ENCODE measurements around the gene PLXNA3.

Gene PLXNA3

GRCh38 chrX:154419189-154419588, 38.9 kb upstream of the PLXNA3 start:
- Histone ChIP-seq H3K9ac (ENCODE audit: low read length) (no peak overlapping the region), H2AFZ (ENCODE audit: low read depth, low read length) (no peak overlapping the region), H2BK15ac (ENCODE audit: low read depth, poor library complexity, severe bottlenecking) (no peak overlapping the region), H2AK5ac (ENCODE audit: low read length, severe bottlenecking) (no peak overlapping the region), H3K4me3 (ENCODE audit: insufficient read depth in 1 of 2, low read depth in 1 of 2, low read length in 2 of 2) (no peak overlapping the region), H3K27ac (ENCODE audit: low read length, poor library complexity, severe bottlenecking) (no peak overlapping the region), H3K9me3 (ENCODE audit: control insufficient read depth, low read length) (no peaks in the 10 kb centered on the region), H3K23ac (ENCODE audit: low read length in 2 of 2) (no peak overlapping the region), H3K14ac (ENCODE audit: low read length in 2 of 2) (no peak overlapping the region), H3K27me3 (ENCODE audit: control insufficient read depth in 1 of 2, insufficient read depth in 1 of 2, low read length in 2 of 2) (peaks cover 0 to 7% of the 10 kb centered on the region in 2 experiments), H3K4me1 (ENCODE audit: control insufficient read depth, insufficient read depth, low read depth, low read length) (peaks cover 3% of the 10 kb centered on the region), H3K79me1 (replicated peaks; ENCODE audit: low read length, poor library complexity, severe bottlenecking) (no peaks in the 10 kb centered on the region), H4K8ac (ENCODE audit: low read length) (no peak overlapping the region), H3K4me2 (ENCODE audit: low read length, poor library complexity, severe bottlenecking) (no peak overlapping the region), H3K36me3 (ENCODE audit: control insufficient read depth in 1 of 2, insufficient read depth in 2 of 2, low read depth in 1 of 2, low read length in 2 of 2) (peaks cover 9 to 20% of the 10 kb centered on the region in 2 experiments), H2BK5ac (ENCODE audit: low read depth, low read length, poor library complexity, severe bottlenecking) (no peak overlapping the region), H4K91ac (ENCODE audit: low read length) (no peak overlapping the region), H3K18ac (ENCODE audit: low read depth in 1 of 2, low read length in 2 of 2) (no peak overlapping the region), H2BK120ac (ENCODE audit: low read depth, low read length) (no peak overlapping the region), H2BK12ac (ENCODE audit: low read length in 2 of 2) (no peak overlapping the region), H3K4ac (ENCODE audit: low read depth in 1 of 2, low read length in 2 of 2) (no peak overlapping the region)
- no peak for DNase-seq
- WGBS = 92% methylated on average over 7 of the region's 8 CpGs

- Histone ChIP-seq H3K14ac (ENCODE audit: low read length in 2 of 2) (no peak overlapping the region), H3K18ac (ENCODE audit: low read depth in 1 of 2, low read length in 2 of 2) (no peak overlapping the region), H2AFZ (ENCODE audit: low read depth, low read length) (no peak overlapping the region), H3K27me3 (ENCODE audit: control insufficient read depth in 1 of 2, insufficient read depth in 1 of 2, low read length in 2 of 2) (peaks cover 0 to 7% of the 10 kb centered on the region in 2 experiments), H3K4ac (ENCODE audit: low read depth in 1 of 2, low read length in 2 of 2) (no peak overlapping the region), H2BK12ac (ENCODE audit: low read length in 2 of 2) (no peak overlapping the region), H2BK15ac (ENCODE audit: low read depth, poor library complexity, severe bottlenecking) (no peak overlapping the region), H3K4me1 (ENCODE audit: control insufficient read depth, insufficient read depth, low read depth, low read length) (peaks cover 3% of the 10 kb centered on the region), H3K9ac (ENCODE audit: low read length) (no peak overlapping the region), H3K79me1 (replicated peaks; ENCODE audit: low read length, poor library complexity, severe bottlenecking) (no peaks in the 10 kb centered on the region), H3K27ac (ENCODE audit: low read length, poor library complexity, severe bottlenecking) (no peak overlapping the region), H2AK5ac (ENCODE audit: low read length, severe bottlenecking) (no peak overlapping the region), H3K23ac (ENCODE audit: low read length in 2 of 2) (no peak overlapping the region), H4K8ac (ENCODE audit: low read length) (no peak overlapping the region), H3K4me3 (ENCODE audit: insufficient read depth in 1 of 2, low read depth in 1 of 2, low read length in 2 of 2) (no peak overlapping the region), H3K36me3 (ENCODE audit: control insufficient read depth in 1 of 2, insufficient read depth in 2 of 2, low read depth in 1 of 2, low read length in 2 of 2) (peaks cover 9 to 20% of the 10 kb centered on the region in 2 experiments), H2BK120ac (ENCODE audit: low read depth, low read length) (no peak overlapping the region), H4K91ac (ENCODE audit: low read length) (no peak overlapping the region), H3K4me2 (ENCODE audit: low read length, poor library complexity, severe bottlenecking) (no peak overlapping the region), H2BK5ac (ENCODE audit: low read depth, low read length, poor library complexity, severe bottlenecking) (no peak overlapping the region), H3K9me3 (ENCODE audit: control insufficient read depth, low read length) (no peaks in the 10 kb centered on the region)
- 83% methylated on average over 11 of the region's 19 CpGs for WGBS
- DNase-seq = no peak
These were observed 38.2 kb upstream of the PLXNA3 start for GRCh38 chrX:154419688-154420401.

- WGBS = 86% methylated on average over 10 of the region's 10 CpGs
- Histone ChIP-seq H3K4ac (ENCODE audit: low read depth in 1 of 2, low read length in 2 of 2) (no peak overlapping the region), H3K9ac (ENCODE audit: low read length) (no peak overlapping the region), H2BK120ac (ENCODE audit: low read depth, low read length) (no peak overlapping the region), H2BK15ac (ENCODE audit: low read depth, poor library complexity, severe bottlenecking) (no peak overlapping the region), H4K91ac (ENCODE audit: low read length) (no peak overlapping the region), H3K9me3 (ENCODE audit: control insufficient read depth, low read length) (no peaks in the 10 kb centered on the region), H3K27me3 (ENCODE audit: control insufficient read depth in 1 of 2, insufficient read depth in 1 of 2, low read length in 2 of 2) (peaks cover 0 to 7% of the 10 kb centered on the region in 2 experiments), H2AK5ac (ENCODE audit: low read length, severe bottlenecking) (no peak overlapping the region), H3K27ac (ENCODE audit: low read length, poor library complexity, severe bottlenecking) (no peak overlapping the region), H3K4me3 (ENCODE audit: insufficient read depth in 1 of 2, low read depth in 1 of 2, low read length in 2 of 2) (no peak overlapping the region), H3K18ac (ENCODE audit: low read depth in 1 of 2, low read length in 2 of 2) (no peak overlapping the region), H2AFZ (ENCODE audit: low read depth, low read length) (no peak overlapping the region), H3K79me1 (replicated peaks; ENCODE audit: low read length, poor library complexity, severe bottlenecking) (no peaks in the 10 kb centered on the region), H2BK5ac (ENCODE audit: low read depth, low read length, poor library complexity, severe bottlenecking) (no peak overlapping the region), H2BK12ac (ENCODE audit: low read length in 2 of 2) (no peak overlapping the region), H3K14ac (ENCODE audit: low read length in 2 of 2) (no peak overlapping the region), H3K36me3 (ENCODE audit: control insufficient read depth in 1 of 2, insufficient read depth in 2 of 2, low read depth in 1 of 2, low read length in 2 of 2) (peaks cover 9 to 20% of the 10 kb centered on the region in 2 experiments), H3K23ac (ENCODE audit: low read length in 2 of 2) (no peak overlapping the region), H4K8ac (ENCODE audit: low read length) (no peak overlapping the region), H3K4me1 (ENCODE audit: control insufficient read depth, insufficient read depth, low read depth, low read length) (peaks cover 3% of the 10 kb centered on the region), H3K4me2 (ENCODE audit: low read length, poor library complexity, severe bottlenecking) (no peak overlapping the region)
- DNase-seq = no peak
These were observed 37.7 kb upstream of the PLXNA3 start for GRCh38 chrX:154420402-154420756.

- Histone ChIP-seq H3K14ac (ENCODE audit: low read length in 2 of 2) (no peak overlapping the region), H4K91ac (ENCODE audit: low read length) (no peak overlapping the region), H3K79me1 (replicated peaks; ENCODE audit: low read length, poor library complexity, severe bottlenecking) (peaks cover 5% of the 10 kb centered on the region), H3K27me3 (ENCODE audit: control insufficient read depth in 1 of 2, insufficient read depth in 1 of 2, low read length in 2 of 2) (peaks cover 0 to 3% of the 10 kb centered on the region in 2 experiments), H2BK5ac (ENCODE audit: low read depth, low read length, poor library complexity, severe bottlenecking) (no peak overlapping the region), H4K8ac (ENCODE audit: low read length) (no peak overlapping the region), H2BK15ac (ENCODE audit: low read depth, poor library complexity, severe bottlenecking) (no peak overlapping the region), H3K36me3 (ENCODE audit: control insufficient read depth in 1 of 2, insufficient read depth in 2 of 2, low read depth in 1 of 2, low read length in 2 of 2) (peaks cover 14 to 16% of the 10 kb centered on the region in 2 experiments), H3K27ac (ENCODE audit: low read length, poor library complexity, severe bottlenecking) (peak overlapping the region; percentile 57), H2BK120ac (ENCODE audit: low read depth, low read length) (no peak overlapping the region), H3K4me3 (ENCODE audit: insufficient read depth in 1 of 2, low read depth in 1 of 2, low read length in 2 of 2) (no peak overlapping the region), H3K4me2 (ENCODE audit: low read length, poor library complexity, severe bottlenecking) (peak overlapping the region; percentile 29), H2AFZ (ENCODE audit: low read depth, low read length) (no peak overlapping the region), H3K4me1 (ENCODE audit: control insufficient read depth, insufficient read depth, low read depth, low read length) (peaks cover 16% of the 10 kb centered on the region), H3K4ac (ENCODE audit: low read depth in 1 of 2, low read length in 2 of 2) (no peak overlapping the region), H2BK12ac (ENCODE audit: low read length in 2 of 2) (no peak overlapping the region), H3K23ac (ENCODE audit: low read length in 2 of 2) (no peak overlapping the region), H3K9me3 (ENCODE audit: control insufficient read depth, low read length) (no peaks in the 10 kb centered on the region), H2AK5ac (ENCODE audit: low read length, severe bottlenecking) (no peak overlapping the region), H3K9ac (ENCODE audit: low read length) (no peak overlapping the region), H3K18ac (ENCODE audit: low read depth in 1 of 2, low read length in 2 of 2) (no peak overlapping the region)
- DNase-seq = no peak
- 98% methylated on average over 10 of the region's 13 CpGs for WGBS
These were observed 30.9 kb upstream of the PLXNA3 start for GRCh38 chrX:154426916-154427770.

All from mesenchymal stem cell (in vitro differentiated cells and primary cell).